ENCODE results near the gene TBC1D4. TPM values are rescaled to one million over a fixed set of nuclear protein-coding genes. Genes with fewer than 3 reads are reported as not detected.
"Not testable (repeated sequence)": the region's sequence is repeated elsewhere in the genome, so short reads cannot be mapped to it uniquely, and the experiment has no call there.

TBC1D4 gene
- total and polyA plus RNA-seq, 10 of the 15 experiments (the other 5 are each of a cell fraction or from before 2014, with no cell fraction given), result 11.0 to 38.6 (median 25.5) TPM

GRCh38 chr13:75352641-75353327 lies 129.2 kb downstream of the TBC1D4 start:
- Histone ChIP-seq H3K9me3 (replicated peaks; ENCODE audit: control insufficient read depth, insufficient read depth, low read length) (no peaks in the 10 kb centered on the region; the same call in 1 of the 3 replicates), H3K79me2 (ENCODE audit: control insufficient read depth, insufficient read depth, low read length) (no peaks in the 10 kb centered on the region), H3K4me2 (ENCODE audit: control insufficient read depth, insufficient read depth) (no peak overlapping the region), H3K27ac (ENCODE audit: control insufficient read depth, insufficient read depth) (no peak overlapping the region), H3K4me3 (no peak overlapping the region), H4K20me1 (ENCODE audit: control insufficient read depth, insufficient read depth) (no peaks in the 10 kb centered on the region), H3K4me1 (ENCODE audit: control insufficient read depth, insufficient read depth, low read length) (no peaks in the 10 kb centered on the region), H2AFZ (ENCODE audit: control insufficient read depth, low read depth, low read length) (no peak overlapping the region), H3K9ac (ENCODE audit: control insufficient read depth, insufficient read depth, low read length) (no peak overlapping the region), H3K27me3 (replicated peaks in 1 of 2; ENCODE audit: control insufficient read depth in 2 of 2, insufficient read depth in 2 of 2, low read length in 1 of 2) (no peaks in the 10 kb centered on the region), H3K36me3 (ENCODE audit: control insufficient read depth in 2 of 2, insufficient read depth in 2 of 2, low read length in 1 of 2) (peaks cover 0 to 7% of the 10 kb centered on the region in 2 experiments; a peak in 1 of 4 replicates)
- SMC1A ChIA-PET (ENCODE audit: uncharacterized antibody, unreplicated experiment), result interaction anchor here (1.0 kb wide), 1 partner anchor 13 kb away, joined by 4 read pairs; no protein-coding TSS in a partner anchor
- TF ChIP-seq CREM (IDR thresholded peaks at IDR 0.05; ENCODE audit: low read depth) (no peak), SIN3A (IDR thresholded peaks at IDR 0.05; ENCODE audit: low read depth, low read length) (no peak), RCOR1 (conservative IDR thresholded peaks at IDR 0.05; ENCODE audit: low read depth, low read length) (no peak), EZH2 (IDR thresholded peaks at IDR 0.05; ENCODE audit: borderline replicate concordance, control insufficient read depth, low read depth, low read length) (no peak), NBN (IDR thresholded peaks at IDR 0.05) (no peak), FOS (IDR thresholded peaks at IDR 0.05; ENCODE audit: borderline replicate concordance, extremely low read depth, insufficient read length) (no peak), HDGF (IDR thresholded peaks at IDR 0.05) (no peak), FOXK2 (IDR thresholded peaks at IDR 0.05) (no peak), NFIC (IDR thresholded peaks at IDR 0.05; ENCODE audit: low read depth, low read length) (no peak), TARDBP (IDR thresholded peaks at IDR 0.05; ENCODE audit: borderline replicate concordance) (no peak), ETV6 (conservative IDR thresholded peaks at IDR 0.05 in 1 of 2, IDR thresholded peaks at IDR 0.05 in 1 of 2; ENCODE audit: borderline replicate concordance in 1 of 2, low read depth in 1 of 2) (no peak), PAX5 (IDR thresholded peaks at IDR 0.05; ENCODE audit: borderline replicate concordance, low read depth, low read length) (no peak), SRF (IDR thresholded peaks at IDR 0.05; ENCODE audit: low read depth in 2 of 2, low read length in 2 of 2) (no peak), HDAC6 (IDR thresholded peaks at IDR 0.05; ENCODE audit: unreplicated experiment) (no peak), ZNF274 (IDR thresholded peaks at IDR 0.05; ENCODE audit: insufficient read depth, insufficient read length) (no peak)
- TF ChIP-seq, protein P1, sequence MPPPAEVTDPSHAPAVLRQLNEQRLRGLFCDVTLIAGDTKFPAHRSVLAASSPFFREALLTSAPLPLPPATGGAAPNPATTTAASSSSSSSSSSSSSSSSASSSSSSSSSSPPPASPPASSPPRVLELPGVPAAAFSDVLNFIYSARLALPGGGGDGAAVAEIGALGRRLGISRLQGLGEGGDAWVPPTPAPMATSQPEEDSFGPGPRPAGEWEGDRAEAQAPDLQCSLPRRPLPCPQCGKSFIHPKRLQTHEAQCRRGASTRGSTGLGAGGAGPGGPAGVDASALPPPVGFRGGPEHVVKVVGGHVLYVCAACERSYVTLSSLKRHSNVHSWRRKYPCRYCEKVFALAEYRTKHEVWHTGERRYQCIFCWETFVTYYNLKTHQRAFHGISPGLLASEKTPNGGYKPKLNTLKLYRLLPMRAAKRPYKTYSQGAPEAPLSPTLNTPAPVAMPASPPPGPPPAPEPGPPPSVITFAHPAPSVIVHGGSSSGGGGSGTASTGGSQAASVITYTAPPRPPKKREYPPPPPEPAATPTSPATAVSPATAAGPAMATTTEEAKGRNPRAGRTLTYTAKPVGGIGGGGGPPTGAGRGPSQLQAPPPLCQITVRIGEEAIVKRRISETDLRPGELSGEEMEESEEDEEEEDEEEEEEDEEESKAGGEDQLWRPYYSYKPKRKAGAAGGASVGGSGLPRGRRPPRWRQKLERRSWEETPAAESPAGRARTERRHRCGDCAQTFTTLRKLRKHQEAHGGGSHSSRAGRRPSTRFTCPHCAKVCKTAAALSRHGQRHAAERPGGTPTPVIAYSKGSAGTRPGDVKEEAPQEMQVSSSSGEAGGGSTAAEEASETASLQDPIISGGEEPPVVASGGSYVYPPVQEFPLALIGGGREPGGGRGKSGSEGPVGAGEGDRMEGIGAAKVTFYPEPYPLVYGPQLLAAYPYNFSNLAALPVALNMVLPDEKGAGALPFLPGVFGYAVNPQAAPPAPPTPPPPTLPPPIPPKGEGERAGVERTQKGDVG (CRISPR knock-in tag; IDR thresholded peaks at IDR 0.05), result no peak
- CTCF ChIA-PET, result interaction anchor here (1.5 to 1.7 kb wide), 2 partner anchors 13 to 41 kb away, joined by 3 to 5 read pairs; no protein-coding TSS in a partner anchor
- RAD21 ChIA-PET (ENCODE audit: unreplicated experiment), result interaction anchor here (2.6 kb wide), 1 partner anchor 14 kb away, joined by 6 read pairs; no protein-coding TSS in a partner anchor
- intact Hi-C loops (cut with micrococcal nuclease; ENCODE audit: unreplicated experiment) (no loop called here), in situ Hi-C loops (cut with MboI) (no loop called here)
- 49% methylated on average over 3 of the region's 3 CpGs for WGBS (ENCODE audit: insufficient coverage, insufficient replicate concordance, low lambda C conversion rate, missing lambda C conversion rate)
- FAIRE-seq, result no peak
- BruUV-seq (replicated peaks), result no TSS peak
- DNase-seq (ENCODE audit: low read depth, low spot score), result no peak
- ATAC-seq, result no peak
- POLR2A ChIA-PET, result interaction anchor here (0.6 kb wide), 1 partner anchor 21 kb away, joined by 3 read pairs; no protein-coding TSS in a partner anchor

- H3K4me3 ChIP-seq; POLR2A ChIA-PET; H3K27ac ChIP-seq (ENCODE audit: control insufficient read depth, insufficient read depth); BruUV-seq (replicated peaks); H3K9ac ChIP-seq (ENCODE audit: control insufficient read depth, insufficient read depth, low read length); FAIRE-seq; H3K4me1 ChIP-seq (ENCODE audit: control insufficient read depth, insufficient read depth, low read length); H3K36me3 ChIP-seq (ENCODE audit: control insufficient read depth in 2 of 2, insufficient read depth in 2 of 2, low read length in 1 of 2); in situ Hi-C loops (cut with MboI); H4K20me1 ChIP-seq (ENCODE audit: control insufficient read depth, insufficient read depth); intact Hi-C loops (cut with micrococcal nuclease; ENCODE audit: unreplicated experiment); H3K27me3 ChIP-seq (replicated peaks in 1 of 2; ENCODE audit: control insufficient read depth in 2 of 2, insufficient read depth in 2 of 2, low read length in 1 of 2); SMC1A ChIA-PET (ENCODE audit: uncharacterized antibody, unreplicated experiment); DNase-seq (ENCODE audit: low read depth, low spot score); H3K9me3 ChIP-seq (replicated peaks; ENCODE audit: control insufficient read depth, insufficient read depth, low read length); H3K4me2 ChIP-seq (ENCODE audit: control insufficient read depth, insufficient read depth); H3K79me2 ChIP-seq (ENCODE audit: control insufficient read depth, insufficient read depth, low read length); H2AFZ ChIP-seq (ENCODE audit: control insufficient read depth, low read depth, low read length); ATAC-seq: not testable (repeated sequence)
- WGBS (ENCODE audit: insufficient coverage, insufficient replicate concordance, low lambda C conversion rate, missing lambda C conversion rate), result 96% methylated on average over 2 of the region's 3 CpGs
- ChIA-PET CTCF (interaction anchor here (1.5 kb wide), 1 partner anchor 14 kb away, joined by 5 read pairs; no protein-coding TSS in a partner anchor), RAD21 (ENCODE audit: unreplicated experiment) (interaction anchor here (0.6 to 2.6 kb wide), 2 partner anchors 14 to 15 kb away, joined by 3 to 6 read pairs; no protein-coding TSS in a partner anchor)
These were observed 130.4 kb downstream of the TBC1D4 start for GRCh38 chr13:75351538-75351937.

Measured in GM12878 (cell line).